Stimulated activated CD4-positive, alpha-beta T cell treated with anti-CD3 and anti-CD28 coated beads, Interleukin-12 subunit alpha, Interleukin-12 subunit beta, amount 100 ng/mL, for 24 hours (primary cell): ENCODE measurements around the gene LRRC3B.

ENCODE experiments used
- DNase-seq, 2 experiments: peaks; one replicate each; pipeline ENCODE4 v3.0.0-alpha.2; 2020; ENCODE audit warnings: low read depth in 2 of 2

LRRC3B gene

DNA sequence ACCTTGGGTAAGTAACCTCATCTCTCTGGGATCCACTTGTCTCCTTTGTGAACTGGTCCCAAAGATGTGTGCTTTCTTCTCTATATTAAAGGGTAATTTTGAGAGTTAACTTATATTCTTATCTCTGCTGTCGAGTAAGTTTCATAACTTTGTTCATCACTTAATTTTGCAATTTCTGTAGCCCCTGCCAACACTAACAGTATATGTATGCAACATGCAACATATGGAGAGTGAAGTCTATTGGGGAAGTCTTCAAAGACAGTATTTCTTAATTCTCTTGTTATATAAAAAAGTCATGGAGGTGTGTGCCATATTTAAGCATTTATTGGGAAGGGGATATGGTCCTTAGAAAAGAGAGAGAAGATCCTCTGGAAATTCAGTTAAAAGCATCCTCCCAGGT, 85.9 kb downstream of the LRRC3B start:
- no peak for DNase-seq

DNA sequence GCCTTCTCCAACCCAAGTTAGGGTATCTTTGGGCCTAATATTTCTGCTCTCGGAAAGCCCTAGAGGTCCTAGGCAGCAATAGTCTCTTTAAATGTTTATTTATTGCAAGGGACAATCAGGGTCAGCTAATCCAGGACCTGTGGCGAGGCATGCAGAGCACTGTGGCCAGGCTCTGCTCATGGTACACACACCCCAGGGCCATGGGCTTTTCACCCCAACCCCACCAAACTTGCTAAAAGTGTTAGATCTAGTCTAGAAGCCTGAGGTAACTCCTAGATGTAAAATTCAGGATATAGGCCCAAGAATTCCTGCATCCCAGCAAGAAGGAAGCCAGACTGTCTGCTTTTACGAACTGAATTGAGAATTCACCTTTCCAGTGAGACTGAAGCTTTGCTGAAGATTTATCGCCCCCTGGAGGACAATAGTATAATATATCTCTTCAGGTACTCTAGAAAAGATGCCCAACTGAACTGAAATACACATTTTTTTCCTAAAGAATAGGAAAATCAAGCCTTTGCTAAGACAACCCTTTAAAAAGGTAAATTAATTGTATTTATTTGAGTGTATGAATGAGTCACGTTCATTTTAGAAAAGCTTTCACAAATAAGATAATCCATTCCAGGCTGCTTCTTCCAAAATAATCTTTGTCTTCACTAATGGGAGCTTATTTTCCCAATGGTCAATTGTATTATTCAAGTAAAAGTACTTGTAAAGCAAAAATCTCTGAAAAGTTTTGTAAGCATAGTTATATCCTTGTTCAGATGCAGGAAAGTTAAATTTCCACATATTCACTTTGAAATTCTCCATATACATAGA, 89.8 kb downstream of the LRRC3B start:
- no peak for DNase-seq

DNA sequence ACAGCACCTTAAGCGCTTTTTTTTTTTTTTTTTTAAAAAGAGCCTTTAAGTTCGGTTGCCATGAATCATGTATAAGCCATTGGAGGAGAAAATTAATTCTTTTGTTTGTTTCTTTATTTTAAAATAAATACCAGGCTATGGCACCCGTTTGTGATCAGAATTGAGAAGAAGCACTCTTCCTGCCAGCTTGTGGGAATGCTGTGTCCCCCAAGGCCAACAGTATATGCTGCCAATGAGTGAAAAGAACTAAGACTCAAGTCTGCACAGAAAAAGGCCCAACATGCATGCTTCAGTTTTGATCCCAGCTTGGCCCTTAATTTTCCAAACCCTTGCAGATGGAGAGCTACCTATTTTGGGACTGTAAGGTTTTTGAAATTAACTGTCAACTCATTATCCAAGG, 90.5 kb downstream of the LRRC3B start:
- DNase-seq, result no peak

DNA sequence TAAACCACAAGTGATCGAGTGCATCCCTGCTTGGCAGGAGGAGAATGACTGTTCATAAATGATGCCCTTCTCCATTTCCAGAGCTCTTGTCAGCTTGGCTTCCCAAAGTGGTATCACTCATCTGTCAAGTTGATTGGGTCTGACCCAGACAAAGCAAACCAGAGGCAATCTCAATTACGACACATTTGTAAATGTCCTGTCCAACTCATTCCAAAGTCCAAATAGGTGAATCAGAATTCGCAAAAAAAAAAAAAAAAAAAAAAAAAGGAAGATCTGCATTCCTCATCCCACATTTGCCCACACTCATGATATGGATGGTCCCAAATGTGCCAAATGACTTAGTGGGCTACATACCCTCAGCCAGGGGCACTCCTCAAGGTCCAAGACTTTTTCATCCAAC, 91.9 kb downstream of the LRRC3B start:
- no peak for DNase-seq

DNA sequence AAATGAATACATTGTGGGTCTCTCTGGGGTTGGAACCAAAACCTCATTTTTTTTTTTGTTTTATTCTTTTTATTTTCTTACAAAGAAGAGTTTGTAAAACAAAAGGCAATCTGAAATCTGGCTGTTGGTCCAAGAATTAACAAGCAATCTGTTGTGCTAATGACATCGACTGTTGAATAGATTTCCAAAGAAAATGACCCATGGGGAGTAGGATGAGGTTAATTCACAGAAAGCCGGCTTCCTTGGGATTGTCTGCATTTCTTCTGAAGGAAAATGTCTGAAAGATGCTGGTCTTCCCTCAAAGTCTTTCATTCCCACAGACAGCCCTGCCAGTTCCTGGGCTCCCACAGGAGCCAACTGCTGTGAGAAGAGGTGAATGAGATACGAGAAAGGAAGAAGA, 92.9 kb downstream of the LRRC3B start:
- DNase-seq, result no peak

DNA sequence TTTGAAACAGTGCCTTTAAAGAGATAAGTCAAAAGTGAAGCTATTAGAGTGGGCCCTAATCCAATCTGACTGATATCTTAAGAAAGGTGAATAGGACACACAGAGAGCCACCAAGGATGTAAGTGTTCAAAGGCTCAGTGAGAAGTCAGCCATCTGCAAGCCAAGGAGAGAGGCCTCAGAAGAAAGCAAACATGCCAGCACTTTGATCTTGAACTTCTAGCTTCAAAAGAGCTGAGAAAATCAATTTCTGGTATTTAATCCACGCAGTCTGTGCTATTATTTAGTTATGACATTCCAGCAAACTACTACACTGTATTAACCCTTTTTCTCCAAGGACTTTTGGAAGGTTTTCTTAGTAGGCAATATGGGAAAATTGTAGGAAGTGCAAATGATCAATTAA, 95.7 kb downstream of the LRRC3B start:
- DNase-seq, result no peak

DNA sequence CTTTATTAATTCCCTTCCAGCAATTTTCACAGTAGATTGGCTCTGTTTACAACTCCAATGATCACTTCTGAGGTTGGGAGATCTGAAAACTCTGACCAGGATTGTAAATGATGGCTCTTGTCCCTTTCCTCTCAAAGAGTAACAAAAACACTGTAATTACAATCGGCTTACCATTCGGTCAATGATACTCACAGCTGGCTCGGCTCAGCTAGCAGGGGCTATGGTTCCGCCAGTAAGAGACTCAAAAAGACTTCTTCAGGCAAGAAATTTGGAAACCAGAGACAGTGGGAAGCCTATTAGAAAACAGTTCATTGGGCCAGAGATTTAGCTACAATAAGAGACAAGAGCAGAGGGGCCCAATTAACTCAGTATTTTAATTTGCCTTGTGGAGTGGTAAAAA, 96.6 kb downstream of the LRRC3B start:
- DNase-seq, result no peak

DNA sequence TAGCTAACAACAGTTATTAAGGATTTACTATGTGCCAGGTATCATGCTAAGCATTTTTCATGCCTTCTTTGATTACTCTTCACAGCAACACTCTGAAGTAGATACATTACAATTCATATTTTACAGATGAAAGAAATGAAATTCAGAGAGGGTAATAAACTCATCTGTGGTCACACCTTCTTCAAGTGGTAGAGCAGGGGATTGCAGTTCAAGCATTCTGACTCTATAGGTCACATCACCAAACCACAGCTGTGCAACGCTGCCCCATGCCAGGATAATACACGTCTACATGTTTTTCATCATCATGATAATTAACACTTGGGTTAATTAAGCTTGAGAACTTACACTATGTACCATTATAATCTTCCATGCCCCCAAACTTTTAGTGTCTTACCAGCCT, 98.5 kb downstream of the LRRC3B start:
- DNase-seq, result no peak

DNA sequence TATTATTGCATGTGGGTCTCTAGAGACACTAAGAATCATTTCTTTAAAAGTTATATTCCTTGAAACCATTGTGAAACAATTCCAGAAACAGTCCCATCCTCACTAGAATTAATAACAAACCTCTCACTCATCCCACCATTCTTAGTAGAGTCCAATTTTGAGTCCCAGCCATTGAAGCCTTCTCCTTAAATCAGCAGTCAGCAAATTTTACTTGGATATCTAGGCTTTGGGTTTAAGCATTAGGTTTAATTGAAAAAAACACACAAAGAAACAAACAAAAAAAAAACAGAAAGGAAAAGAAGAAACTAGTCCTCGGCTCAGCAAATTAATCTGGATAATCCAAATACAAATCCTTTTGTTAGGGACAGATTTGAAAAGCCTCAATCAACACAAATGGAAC, 109.3 kb downstream of the LRRC3B start:
- no peak for DNase-seq

DNA sequence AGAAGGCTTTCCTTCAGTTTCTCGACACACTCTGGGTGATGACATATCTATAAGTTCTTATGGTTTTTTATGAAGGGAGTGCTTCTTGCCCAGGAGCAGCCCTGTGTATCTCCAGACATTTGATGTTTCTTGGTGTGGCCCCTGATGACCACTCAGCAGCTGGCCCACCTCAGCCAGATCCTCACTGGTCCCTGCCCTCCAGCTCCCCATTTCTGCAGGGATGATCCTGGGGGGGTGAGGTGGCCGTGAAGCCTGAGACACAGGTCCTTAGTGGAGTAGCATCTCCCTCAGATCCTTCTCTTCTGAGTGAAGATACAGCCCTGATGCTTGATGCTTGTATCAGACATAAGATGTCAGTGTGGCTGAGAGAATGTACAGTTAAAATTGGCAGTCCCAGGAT, 127.7 kb downstream of the LRRC3B start:
- DNase-seq, result no peak

DNA sequence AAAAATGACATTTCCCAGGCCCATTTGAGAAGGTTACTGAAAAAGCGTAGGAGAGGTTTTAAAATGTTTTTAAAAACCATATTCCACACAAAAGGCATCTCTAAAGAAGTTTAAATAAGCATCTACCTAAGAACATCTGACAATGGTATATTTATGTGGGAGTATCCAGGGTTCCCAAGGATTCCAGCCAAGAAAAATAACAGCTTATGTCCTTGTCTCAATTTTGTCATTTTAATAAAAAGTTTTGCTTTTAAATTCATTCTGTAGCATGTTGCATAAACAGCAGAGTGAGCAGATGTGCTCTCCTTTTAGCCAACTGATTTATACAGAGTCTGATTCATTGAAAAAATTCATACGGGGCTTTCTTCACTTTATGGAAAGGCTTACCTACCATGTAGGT, 129.9 kb downstream of the LRRC3B start:
- no peak for DNase-seq

DNA sequence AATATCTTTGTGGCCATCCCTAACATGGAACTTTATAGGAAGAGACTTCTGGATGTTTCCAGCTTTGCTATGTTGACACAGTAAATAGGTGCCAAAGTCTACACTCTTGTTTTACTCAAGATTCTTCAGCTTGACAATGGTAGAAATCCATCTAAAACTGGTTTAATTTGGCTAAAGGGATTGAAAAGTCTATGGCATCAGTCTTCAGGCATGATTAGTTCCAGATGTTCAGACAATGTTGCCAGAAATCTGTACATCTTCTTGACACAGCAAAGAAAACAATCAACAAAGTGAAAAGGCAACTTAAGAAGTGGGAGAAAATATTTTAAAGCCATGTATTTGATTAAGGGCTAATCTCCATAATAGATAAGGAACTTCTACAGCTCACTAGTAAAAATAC, 130.5 kb downstream of the LRRC3B start:
- no peak for DNase-seq

DNA sequence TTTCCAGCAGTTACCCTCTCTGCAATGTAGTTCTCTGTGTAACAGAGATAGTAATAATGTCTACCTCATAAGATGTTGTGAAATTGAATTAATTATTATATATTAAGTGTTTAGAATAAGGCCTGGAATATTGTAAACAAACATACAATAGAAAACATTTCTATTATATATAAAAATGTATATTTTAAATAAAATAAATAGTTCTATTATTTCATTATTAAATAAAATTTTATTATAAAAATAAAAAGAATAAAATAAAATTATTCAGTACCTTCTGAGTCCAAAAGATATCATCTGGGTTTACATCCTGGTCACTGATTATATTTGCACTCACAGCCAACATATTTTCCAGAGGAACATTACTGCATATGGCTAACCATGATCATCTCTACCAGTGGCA, 135.4 kb downstream of the LRRC3B start:
- DNase-seq, result no peak
